Body of pancreas (tissue), 4 donors: ENCODE measurements around the gene FBXL3. TPM values are rescaled to one million over a fixed set of nuclear protein-coding genes. Genes with fewer than 3 reads are reported as not detected.
"Not testable (repeated sequence)": the region's sequence is repeated elsewhere in the genome, so short reads cannot be mapped to it uniquely, and the experiment has no call there.

Experiments
- ATAC-seq: fragments of 150-250 bp; one replicate; pipeline ENCODE4 v1.9.1; 2016
- DNase-seq, 4 donors: peaks; one replicate each; pipeline ENCODE4 v3.0.0-alpha.2; 2019
- H3K27ac ChIP-seq, 4 donors: fragments of 200-600 bp; sonication (generic); 1 replicate in 3 of 4; 2 replicates in 1 of 4; pipeline versions ENCODE4 v1.5.1 to v1.6.1; 2016 to 2019; ENCODE audit warnings: mild to moderate bottlenecking in 1 of 4, mixed read lengths in 1 of 4, moderate library complexity in 1 of 4
- H3K27me3 ChIP-seq, 2 donors: fragments of 200-600 bp; sonication (generic); one replicate each; pipeline ENCODE4 v1.6.0; 2016; ENCODE audit warnings: mild to moderate bottlenecking in 1 of 2
- H3K36me3 ChIP-seq, 2 donors: fragments of 200-600 bp; sonication (generic); replicated peaks in 1 of 2; 2 replicates each; pipeline ENCODE4 v1.5.1; 2016; ENCODE audit warnings: low read depth in 2 of 2; ENCODE audit not compliant: insufficient read depth in 1 of 2
- H3K4me1 ChIP-seq: fragments of 200-600 bp; sonication (generic); one replicate; pipeline ENCODE4 v1.6.0; 2016
- H3K4me3 ChIP-seq, 2 donors: fragments of 200-600 bp; sonication (generic); 1 replicate in 1 of 2; 2 replicates in 1 of 2; pipeline ENCODE4 v1.5.1; 2016 to 2019
- H3K9me3 ChIP-seq, 3 donors: fragments of 200-600 bp; sonication (generic); 1 replicate in 2 of 3; 2 replicates in 1 of 3; pipeline ENCODE4 v1.5.1; 2016
- POLR2A ChIP-seq, 3 donors: fragments of 450-650 bp; IDR thresholded peaks; one replicate each; pipeline ENCODE4 v1.6.1; 2016; ENCODE audit warnings: antibody characterized with exemption in 3 of 3, mild to moderate bottlenecking in 2 of 3
- WGBS, 2 donors: methylation state at CpG; one replicate each; pipeline ENCODE4 v1.1.5; 2017; 5-methylcytosine and 5-hydroxymethylcytosine counted together
- intact Hi-C: fragments of 100-400 bp; cut with DNase I; formaldehyde crosslinking; loops from one replicate; pipeline ENCODE4 v1.15.1; 2023
- total RNA-seq, 2 donors: library from RNA; depleted of rRNA; stranded (reverse); fragments of >200 nt; gene quantifications; one replicate each; pipeline ENCODE4 v1.1.0, GENCODE V29; 2016
- TF ChIP-seq, protein P1 (sequence below), 7 experiments: fragments of 450-650 bp in 4 of 7; fragments of 200-600 bp in 3 of 7; sonication (generic) in 3 of 7; IDR thresholded peaks; one replicate each; pipeline ENCODE4 v1.5.1; 2016 to 2019; ENCODE audit warnings: antibody characterized with exemption in 7 of 7

Gene FBXL3
- total RNA-seq, 2 donors from 2014 or later = 25.4 to 35.0 TPM

GRCh38 chr13:76965759-76966421, 61.1 kb downstream of the FBXL3 start:
- intact Hi-C loops = no loop called here
- DNase-seq (peak in 3 of 4 donors; percentile 22 to 36 (median 30)), ATAC-seq (no peak)
- Histone ChIP-seq H3K36me3 (no peaks in the 10 kb centered on the region), H3K9me3 (peaks cover 0 to 2% (median 0%) of the 10 kb centered on the region in 3 donors), H3K27me3 (no peaks in the 10 kb centered on the region), H3K4me1 (no peaks in the 10 kb centered on the region), H3K27ac (no peak overlapping the region), H3K4me3 (no peak overlapping the region)
- TF ChIP-seq, protein P1, sequence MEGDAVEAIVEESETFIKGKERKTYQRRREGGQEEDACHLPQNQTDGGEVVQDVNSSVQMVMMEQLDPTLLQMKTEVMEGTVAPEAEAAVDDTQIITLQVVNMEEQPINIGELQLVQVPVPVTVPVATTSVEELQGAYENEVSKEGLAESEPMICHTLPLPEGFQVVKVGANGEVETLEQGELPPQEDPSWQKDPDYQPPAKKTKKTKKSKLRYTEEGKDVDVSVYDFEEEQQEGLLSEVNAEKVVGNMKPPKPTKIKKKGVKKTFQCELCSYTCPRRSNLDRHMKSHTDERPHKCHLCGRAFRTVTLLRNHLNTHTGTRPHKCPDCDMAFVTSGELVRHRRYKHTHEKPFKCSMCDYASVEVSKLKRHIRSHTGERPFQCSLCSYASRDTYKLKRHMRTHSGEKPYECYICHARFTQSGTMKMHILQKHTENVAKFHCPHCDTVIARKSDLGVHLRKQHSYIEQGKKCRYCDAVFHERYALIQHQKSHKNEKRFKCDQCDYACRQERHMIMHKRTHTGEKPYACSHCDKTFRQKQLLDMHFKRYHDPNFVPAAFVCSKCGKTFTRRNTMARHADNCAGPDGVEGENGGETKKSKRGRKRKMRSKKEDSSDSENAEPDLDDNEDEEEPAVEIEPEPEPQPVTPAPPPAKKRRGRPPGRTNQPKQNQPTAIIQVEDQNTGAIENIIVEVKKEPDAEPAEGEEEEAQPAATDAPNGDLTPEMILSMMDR (IDR thresholded peaks at IDR 0.05) = no peak
- TF ChIP-seq POLR2A (IDR thresholded peaks at IDR 0.05) = no peak
- 56 to 57% methylated on average over 6 of the region's 6 CpGs for WGBS, 2 donors

DNA sequence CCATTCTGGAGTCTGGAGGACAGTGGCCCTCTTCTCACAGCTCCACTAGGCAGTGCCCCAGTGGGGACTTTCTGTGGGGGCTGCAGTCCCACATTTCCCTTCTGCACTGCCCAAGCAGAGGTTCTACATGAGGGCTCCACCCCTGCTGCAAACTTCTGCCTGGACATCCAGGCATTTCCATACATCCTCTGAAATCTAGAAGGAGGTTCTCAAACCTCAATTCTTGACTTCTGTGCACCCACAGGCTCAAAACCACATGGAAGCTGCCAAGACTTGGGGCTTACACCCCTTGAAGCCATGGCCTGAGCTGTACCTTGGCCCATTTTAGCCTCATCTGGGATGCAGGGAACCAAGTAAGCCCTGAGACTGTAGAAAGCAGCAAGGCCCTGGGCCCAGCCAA, 67.2 kb downstream of the FBXL3 start:
- H3K4me3 ChIP-seq, H3K27me3 ChIP-seq, ATAC-seq, H3K27ac ChIP-seq, H3K4me1 ChIP-seq, DNase-seq, H3K36me3 ChIP-seq, intact Hi-C loops: not testable (repeated sequence)
- peaks cover 0 to 18% (median 0%) of the 10 kb centered on the region in 3 donors for H3K9me3 ChIP-seq

GRCh38 chr13:76958841-76959432, 68.0 kb downstream of the FBXL3 start:
- no peak for TF ChIP-seq POLR2A (IDR thresholded peaks at IDR 0.05)
- TF ChIP-seq, protein P1 (IDR thresholded peaks at IDR 0.05) = no peak
- no peaks in the 10 kb centered on the region for H3K36me3 ChIP-seq
- WGBS, 2 donors = 28 to 37% methylated on average over 4 of the region's 4 CpGs
- no peaks in the 10 kb centered on the region for H3K27me3 ChIP-seq
- ATAC-seq (no peak), DNase-seq (no peak)
- intact Hi-C loops = no loop called here
- no peak overlapping the region for H3K4me3 ChIP-seq
- no peaks in the 10 kb centered on the region for H3K4me1 ChIP-seq
- no peak overlapping the region for H3K27ac ChIP-seq
- H3K9me3 ChIP-seq = peaks cover 0 to 18% (median 0%) of the 10 kb centered on the region in 3 donors

- 76 to 85% methylated on average over 5 of the region's 5 CpGs for WGBS, 2 donors
- no peak overlapping the region for H3K4me3 ChIP-seq
- peaks cover 0 to 14% (median 0%) of the 10 kb centered on the region in 3 donors for H3K9me3 ChIP-seq
- no peak for ATAC-seq
- H3K27me3 ChIP-seq = no peaks in the 10 kb centered on the region
- intact Hi-C loops = no loop called here
- no peak overlapping the region for H3K27ac ChIP-seq
- H3K4me1 ChIP-seq = no peaks in the 10 kb centered on the region
- TF ChIP-seq, protein P1 (IDR thresholded peaks at IDR 0.05) = no peak
- no peak for TF ChIP-seq POLR2A (IDR thresholded peaks at IDR 0.05)
- no peaks in the 10 kb centered on the region for H3K36me3 ChIP-seq
- no peak for DNase-seq
Observed at GRCh38 chr13:76955661-76956060, 71.3 kb downstream of the FBXL3 start.

Other genes with a start within 250 kb of the FBXL3 start
- 10 to 100 TPM; 14.2 to 27.5 TPM for gene KCTD12, start 140.8 kb downstream of the FBXL3 start, total RNA-seq
- gene ACOD1, start 78.6 kb downstream of the FBXL3 start, total RNA-seq = not detected
- gene CLN5, start 35.1 kb downstream of the FBXL3 start, total RNA-seq = 10 to 100 TPM; 18.1 to 29.8 TPM